ENCODE data around the gene SMPD3.

- no peak for TF ChIP-seq CTCF (conservative IDR thresholded peaks at IDR 0.05 in 1 of 2, IDR thresholded peaks at IDR 0.05 in 1 of 2; ENCODE audit: extremely low read depth in 1 of 2, insufficient read depth in 1 of 2, low read depth in 1 of 2, low read length in 2 of 2)
- TF ChIP-seq EZH2 (IDR thresholded peaks at IDR 0.05; ENCODE audit: borderline replicate concordance, low read length), result no peak
Measured at GRCh38 chr16:68351991-68352431, 96.3 kb downstream of the SMPD3 start.
